Stomach (tissue), 9 donors: Measurements from ENCODE around the gene HDHD2. TPM values are rescaled to one million over a fixed set of nuclear protein-coding genes. Genes with fewer than 3 reads are reported as not detected.

Experiments
- DNase-seq, 2 donors: peaks; one replicate each; pipeline versions ENCODE4 v3.0.0 to v3.0.0-alpha.2; 2013 to 2019
- H3K27ac ChIP-seq, 5 donors: fragments of 200-600 bp in 4 of 5; sonication (generic) in 4 of 5; one replicate each; pipeline ENCODE4 v1.5.1; 2013 to 2019; ENCODE audit warnings: mild to moderate bottlenecking in 1 of 5, moderate library complexity in 1 of 5
- H3K27me3 ChIP-seq, 3 donors: fragments of 200-600 bp; sonication (generic); one replicate each; pipeline ENCODE4 v1.5.1; 2017 to 2019; ENCODE audit warnings: mixed run types in 1 of 3
- H3K36me3 ChIP-seq, 4 donors: fragments of 200-600 bp; sonication (generic); 1 replicate in 3 of 4; 2 replicates in 1 of 4; pipeline ENCODE4 v1.5.1; 2016 to 2019
- H3K4me1 ChIP-seq, 4 donors: fragments of 200-600 bp; sonication (generic); one replicate each; pipeline ENCODE4 v1.5.1; 2016 to 2019
- H3K4me3 ChIP-seq, 4 donors: fragments of 200-600 bp; sonication (generic) in 3 of 4; one replicate each; pipeline ENCODE4 v1.5.1; 2016 to 2019; ENCODE audit warnings: mild to moderate bottlenecking in 1 of 4
- H3K9me3 ChIP-seq, 4 donors: fragments of 200-600 bp; sonication (generic); one replicate each; pipeline ENCODE4 v1.5.1; 2016 to 2019
- CTCF ChIP-seq, 7 experiments: fragments of 450-650 bp in 4 of 7; fragments of 200-600 bp in 3 of 7; sonication (generic) in 3 of 7; IDR thresholded peaks; one replicate each; pipeline ENCODE4 v1.5.1; 2016 to 2019; ENCODE audit warnings: antibody characterized with exemption in 7 of 7, control low read depth in 2 of 7, mild to moderate bottlenecking in 1 of 7
- EP300 ChIP-seq: sonication (generic); formaldehyde crosslinking; IDR thresholded peaks from one replicate; pipeline ENCODE4 v1.6.1; 2017; ENCODE audit warnings: antibody characterized with exemption
- POLR2A ChIP-seq, 4 donors: fragments of 450-650 bp; IDR thresholded peaks; one replicate each; pipeline ENCODE4 v1.6.1; 2016; ENCODE audit warnings: antibody characterized with exemption in 4 of 4, control low read depth in 2 of 4, mild to moderate bottlenecking in 1 of 4, moderate library complexity in 1 of 4
- POLR2AphosphoS5 ChIP-seq, 3 donors: sonication (generic); formaldehyde crosslinking; IDR thresholded peaks; one replicate each; pipeline ENCODE4 v1.6.1; 2016; ENCODE audit warnings: antibody characterized with exemption in 3 of 3
- WGBS, 5 donors: extraction: QIAGEN DNeasy Blood & Tissue Kit in 3 of 5; methylation state at CpG; one replicate each; pipeline versions ENCODE4 v1.1.5 to v1.1.7; 2013 to 2018; 5-methylcytosine and 5-hydroxymethylcytosine counted together
- intact Hi-C: fragments of 100-400 bp; cut with DNase I; formaldehyde crosslinking; loops from one replicate; pipeline ENCODE4 v1.15.1; 2023; ENCODE audit warnings: low total_unique reads
- polyA plus RNA-seq, 3 donors: library from polyadenylated mRNA; stranded (reverse); fragments of 200-250 nt; gene quantifications; one replicate each; pipeline ENCODE4 v1.2.3, GENCODE V29; 2013
- total RNA-seq, 5 donors: library from RNA; depleted of rRNA; stranded (reverse); fragments of >200 nt; gene quantifications; one replicate each; pipeline versions ENCODE4 v1.1.0 to v1.2.3, GENCODE V29; 2014 to 2016
- donor health status: healthy with polysubstance abuse.
- donor health status: Bipolar disorder and iron deficiency.
- donor health status: healthy.

The HDHD2 gene
- total and polyA plus RNA-seq, 8 donors, result 14.5 to 93.7 (median 23.6) TPM

- no peaks in the 10 kb centered on the region for H3K36me3 ChIP-seq
- 86 to 96% (median 89%) methylated on average over 5 of the region's 5 CpGs for WGBS, 5 donors
- no peaks in the 10 kb centered on the region for H3K9me3 ChIP-seq
- H3K27ac ChIP-seq, result no peak overlapping the region
- H3K4me3 ChIP-seq, result no peak overlapping the region
- no peak for TF ChIP-seq CTCF (IDR thresholded peaks at IDR 0.05)
- TF ChIP-seq EP300, result no peak
- TF ChIP-seq POLR2AphosphoS5 (IDR thresholded peaks at IDR 0.05), result no peak
- no peak for TF ChIP-seq POLR2A (IDR thresholded peaks at IDR 0.05)
- no peak for DNase-seq
- H3K27me3 ChIP-seq, result no peaks in the 10 kb centered on the region
- intact Hi-C loops, result no loop called here
- H3K4me1 ChIP-seq, result no peaks in the 10 kb centered on the region
Measured at GRCh38 chr18:47087676-47088075, 62.6 kb downstream of the HDHD2 start.

- 83 to 89% (median 89%) methylated on average over 2 of the region's 2 CpGs for WGBS, 5 donors
- Histone ChIP-seq H3K9me3 (no peaks in the 10 kb centered on the region), H3K36me3 (no peaks in the 10 kb centered on the region), H3K27me3 (no peaks in the 10 kb centered on the region), H3K4me3 (no peak overlapping the region), H3K27ac (no peak overlapping the region), H3K4me1 (no peaks in the 10 kb centered on the region)
- intact Hi-C loops, result no loop called here
- TF ChIP-seq EP300, result no peak
- TF ChIP-seq POLR2AphosphoS5 (IDR thresholded peaks at IDR 0.05), result no peak
- TF ChIP-seq POLR2A (IDR thresholded peaks at IDR 0.05), result no peak
- TF ChIP-seq CTCF (IDR thresholded peaks at IDR 0.05), result no peak
- DNase-seq, result no peak
Measured at GRCh38 chr18:47081578-47081977, 68.7 kb downstream of the HDHD2 start.

- H3K9me3 ChIP-seq, result no peaks in the 10 kb centered on the region
- no peaks in the 10 kb centered on the region for H3K27me3 ChIP-seq
- no peak for TF ChIP-seq EP300
- TF ChIP-seq POLR2A (IDR thresholded peaks at IDR 0.05), result no peak
- no peak for TF ChIP-seq POLR2AphosphoS5 (IDR thresholded peaks at IDR 0.05)
- no peak for TF ChIP-seq CTCF (IDR thresholded peaks at IDR 0.05)
- WGBS, 5 donors, result 95 to 98% (median 96%) methylated on average over 2 of the region's 2 CpGs
- intact Hi-C loops, result no loop called here
- H3K4me1 ChIP-seq, result no peaks in the 10 kb centered on the region
- H3K36me3 ChIP-seq, result no peaks in the 10 kb centered on the region
- DNase-seq, result no peak
- H3K27ac ChIP-seq, result no peak overlapping the region
- no peak overlapping the region for H3K4me3 ChIP-seq
Measured at GRCh38 chr18:47080872-47081271, 69.4 kb downstream of the HDHD2 start.

DNA sequence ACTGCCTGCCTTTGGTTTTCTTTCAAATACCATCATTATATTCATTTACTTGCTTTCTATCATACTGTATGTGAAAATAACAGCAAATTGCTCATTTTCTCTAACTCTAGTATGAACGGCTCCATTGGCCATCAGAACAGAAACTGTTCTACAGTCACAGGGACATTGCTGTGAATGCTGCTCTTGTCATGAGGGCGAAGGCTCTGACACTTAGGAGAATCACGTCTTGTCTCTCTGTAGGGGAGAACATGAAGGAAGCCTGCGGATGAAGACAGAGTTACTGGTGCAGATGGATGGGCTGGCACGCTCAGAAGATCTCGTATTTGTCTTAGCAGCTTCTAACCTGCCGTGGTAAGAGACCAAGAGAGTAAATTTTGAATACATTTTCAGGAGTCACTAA, 73.2 kb downstream of the HDHD2 start:
- intact Hi-C loops, result no loop called here
- H3K27me3 ChIP-seq, result no peaks in the 10 kb centered on the region
- H3K4me1 ChIP-seq, result no peaks in the 10 kb centered on the region
- 72 to 84% (median 81%) methylated on average over 7 of the region's 7 CpGs for WGBS, 5 donors
- H3K36me3 ChIP-seq, result no peaks in the 10 kb centered on the region
- no peaks in the 10 kb centered on the region for H3K9me3 ChIP-seq
- TF ChIP-seq CTCF (IDR thresholded peaks at IDR 0.05), result no peak
- no peak for TF ChIP-seq EP300
- TF ChIP-seq POLR2A (IDR thresholded peaks at IDR 0.05), result no peak
- no peak for TF ChIP-seq POLR2AphosphoS5 (IDR thresholded peaks at IDR 0.05)
- DNase-seq, result no peak
- no peak overlapping the region for H3K4me3 ChIP-seq
- H3K27ac ChIP-seq, result no peak overlapping the region
